Ureter (tissue), 1 donor: Measurements from ENCODE around the gene CUX1. TPM values are rescaled to one million over a fixed set of nuclear protein-coding genes. Genes with fewer than 3 reads are reported as not detected.
A peak's percentile ranks its signal among the peaks of the same experiment; 100 is the strongest.
"Not testable (repeated sequence)": the region's sequence is repeated elsewhere in the genome, so short reads cannot be mapped to it uniquely, and the experiment has no call there.

Source experiments
- DNase-seq: peaks from one replicate; pipeline ENCODE4 v3.0.0-alpha.2; 2020; ENCODE audit warnings: low spot score
- total RNA-seq: library from RNA; stranded (reverse); gene quantifications from one replicate; pipeline ENCODE4 v1.2.4, GENCODE V29; 2023
- donor health status: DM: yes; HTN: yes; CAD: no.

Gene CUX1
- total RNA-seq, 1 donor from 2014 or later, result 103 TPM

DNA sequence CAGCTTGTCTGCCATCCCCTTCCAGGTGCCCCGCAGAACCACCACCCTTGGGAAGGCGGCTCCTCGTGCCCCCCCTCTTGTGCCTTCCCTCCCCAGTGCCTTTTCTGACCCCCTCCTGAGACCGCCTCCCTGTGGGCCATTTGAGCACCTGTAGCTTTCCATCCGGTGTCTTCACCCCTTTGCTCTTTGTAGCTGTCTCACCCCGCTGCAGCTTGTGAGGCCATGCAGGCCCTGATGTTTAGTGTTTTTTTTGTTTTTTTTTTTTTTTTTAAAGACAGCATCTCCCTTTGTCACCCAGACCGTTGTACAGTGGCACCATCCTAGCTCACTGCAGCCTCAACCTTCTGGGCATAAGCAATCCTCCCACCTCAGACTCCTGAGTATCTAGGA lies 52.5 kb downstream of the CUX1 start:
- no peak for DNase-seq

DNA sequence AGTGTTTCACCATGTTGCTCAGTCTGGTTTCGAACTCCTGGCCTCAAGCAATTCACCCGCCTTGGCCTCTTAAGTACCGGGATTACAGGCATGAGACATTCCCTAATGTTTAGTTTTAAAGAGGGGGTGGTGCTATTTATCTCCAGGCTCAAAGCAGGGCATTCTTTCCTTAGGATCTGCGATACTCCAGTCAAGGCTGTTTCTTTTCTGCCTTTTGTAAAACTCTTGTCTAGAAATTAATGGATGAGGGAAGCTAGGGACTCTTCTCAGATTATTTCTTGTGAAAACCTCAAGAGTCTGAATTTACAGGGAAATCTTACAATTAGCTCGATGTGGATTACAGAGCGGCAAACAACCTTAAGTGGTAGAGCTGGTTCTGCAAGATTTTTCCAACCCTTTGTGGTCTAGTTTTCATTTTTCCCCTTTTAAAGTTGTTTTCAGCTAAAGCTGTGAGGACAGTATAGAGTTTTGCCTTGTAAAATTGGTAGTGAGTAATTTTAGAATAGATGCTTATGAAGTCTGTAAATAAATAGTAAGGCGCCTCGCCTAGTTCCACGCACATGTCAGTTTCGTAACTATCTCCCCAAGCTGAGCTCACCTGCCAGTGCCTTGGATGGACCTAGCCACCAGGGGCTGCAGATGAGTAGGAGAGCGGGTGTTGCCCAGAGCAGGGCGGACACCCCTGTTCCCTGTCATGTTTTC lies 53.1 kb downstream of the CUX1 start:
- DNase-seq, result no peak

DNA sequence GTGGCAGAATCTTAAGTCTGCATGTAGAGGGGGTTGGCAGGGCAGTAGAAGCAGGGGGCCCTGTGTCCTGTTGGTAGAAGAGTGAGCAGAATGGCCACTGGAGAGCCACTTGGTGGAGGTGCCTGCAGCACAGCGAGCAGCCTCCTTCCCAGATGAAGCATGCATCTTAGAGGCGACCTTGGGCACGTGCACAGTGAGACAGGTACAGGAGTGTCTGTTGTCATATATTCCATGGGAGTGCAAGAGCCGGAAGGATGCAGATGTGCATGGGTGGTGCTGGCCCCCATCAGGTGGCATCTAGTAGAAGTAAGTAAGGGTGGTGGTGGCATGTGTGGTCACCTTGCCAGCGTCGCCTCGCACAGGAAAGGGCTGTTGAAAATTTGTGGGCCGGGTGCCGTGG lies 53.9 kb downstream of the CUX1 start:
- DNase-seq, result no peak

DNA sequence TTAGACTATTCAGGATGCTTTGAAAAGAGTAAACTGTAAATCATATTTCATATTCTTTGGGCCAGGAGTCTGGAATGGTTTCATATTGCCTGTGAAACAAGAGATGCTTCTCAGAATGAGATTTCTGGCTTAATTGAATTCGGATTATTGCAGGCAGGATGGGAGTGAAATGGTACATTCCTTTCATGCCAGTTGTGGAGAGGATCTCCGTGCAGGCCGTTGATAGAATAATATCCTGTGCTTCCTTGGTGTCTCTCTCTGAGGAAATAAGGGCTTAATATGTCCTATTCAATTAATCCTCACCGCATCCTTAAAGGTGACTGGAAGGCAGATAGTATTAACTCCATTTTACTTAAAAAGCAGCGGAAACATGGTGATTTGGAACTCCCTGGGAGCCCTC lies 56.6 kb downstream of the CUX1 start:
- no peak for DNase-seq

DNA sequence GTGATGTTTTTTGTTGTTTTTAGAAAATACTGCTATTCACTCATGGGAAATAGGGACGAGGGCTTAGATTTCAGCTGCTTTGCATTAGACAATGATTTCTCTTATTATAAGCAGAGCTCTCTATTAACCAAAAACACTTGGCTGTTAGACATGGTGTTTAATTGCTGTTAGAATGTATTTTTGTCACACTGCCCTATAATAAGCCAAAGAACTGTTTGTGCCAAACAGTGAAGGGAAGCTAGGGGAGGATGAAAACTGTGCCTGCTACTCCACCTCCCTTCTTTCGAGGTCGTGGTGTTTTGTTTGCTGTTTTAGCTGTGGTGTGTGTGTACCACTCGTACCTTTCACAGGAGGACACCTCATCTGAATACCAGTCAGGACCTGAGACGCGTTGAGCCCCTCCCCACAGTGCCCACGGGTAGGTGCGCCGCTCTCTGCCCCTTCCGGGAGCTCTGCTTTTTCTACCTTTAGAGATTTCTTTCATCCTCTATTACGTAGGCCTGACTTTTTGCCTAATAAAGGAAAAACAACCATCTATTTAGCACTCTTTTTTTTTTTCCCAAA lies 57.9 kb downstream of the CUX1 start:
- DNase-seq, result no peak

GRCh38 chr7:101877882-101878591 lies 60.6 kb downstream of the CUX1 start:
- no peak for DNase-seq

- no peak for DNase-seq
These were observed 61.5 kb downstream of the CUX1 start for GRCh38 chr7:101878938-101879337.

DNA sequence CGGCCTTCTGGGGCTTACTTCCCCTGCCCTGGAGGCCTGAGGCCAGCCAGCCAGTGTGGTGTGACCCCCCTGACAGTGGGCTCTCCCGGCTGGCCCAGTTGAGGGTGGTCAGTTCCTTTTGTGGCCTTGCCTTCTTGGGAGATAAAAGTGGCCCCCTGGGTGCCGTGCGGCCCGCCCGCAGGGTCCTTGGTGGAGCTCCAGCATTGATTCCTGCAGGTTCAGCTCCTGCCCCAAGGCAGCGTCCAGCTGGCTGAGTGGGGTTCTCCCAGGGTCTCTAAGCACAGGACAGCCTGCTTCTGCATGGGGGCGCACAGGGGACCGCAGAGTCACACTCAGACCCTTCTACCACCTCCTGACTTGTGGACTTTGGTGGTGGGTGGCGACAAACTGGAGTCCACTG lies 62.1 kb downstream of the CUX1 start:
- DNase-seq, result no peak

DNA sequence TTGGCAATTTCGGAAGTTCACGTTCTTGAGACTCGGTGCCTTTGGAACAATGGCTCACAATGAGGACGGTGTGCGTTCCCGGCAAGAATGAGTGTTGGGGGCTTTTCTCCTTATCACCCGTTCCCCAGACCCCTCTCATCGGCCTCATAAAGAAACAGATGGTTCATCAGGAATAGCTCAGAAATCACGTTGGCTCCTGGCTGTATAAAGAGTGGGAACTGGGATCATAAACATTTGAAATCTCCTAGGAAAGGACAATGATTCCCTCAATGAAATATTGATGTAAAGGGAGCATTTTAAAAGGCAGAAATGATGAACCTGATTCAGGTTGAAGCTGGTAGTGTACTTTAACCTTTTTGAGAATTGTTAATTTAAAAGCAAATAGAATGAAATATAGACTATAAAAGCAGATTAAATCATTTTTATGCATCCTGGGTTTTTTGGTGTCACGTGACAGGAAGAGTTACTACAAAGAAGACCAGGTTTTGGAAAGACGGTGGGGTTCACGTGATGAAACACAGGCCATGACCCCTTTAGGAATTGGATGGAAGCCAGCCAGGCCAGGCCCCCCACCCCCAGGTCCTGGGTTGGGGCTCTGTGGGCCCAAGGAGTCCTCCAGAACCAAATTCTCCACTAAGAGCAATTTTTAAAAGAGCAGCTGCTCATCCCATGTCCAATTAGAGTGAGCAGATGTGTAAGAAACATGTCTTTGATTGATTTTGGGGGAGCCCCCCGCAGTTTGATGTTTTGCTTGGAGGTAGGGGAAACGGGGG lies 63.0 kb downstream of the CUX1 start:
- no peak for DNase-seq

- DNase-seq, result no peak
These were observed 64.6 kb downstream of the CUX1 start for GRCh38 chr7:101882005-101882421.

GRCh38 chr7:101882595-101883564 lies 65.5 kb downstream of the CUX1 start:
- DNase-seq, result peak; percentile 90

- no peak for DNase-seq
These were observed 67.5 kb downstream of the CUX1 start for GRCh38 chr7:101884671-101885596.

DNA sequence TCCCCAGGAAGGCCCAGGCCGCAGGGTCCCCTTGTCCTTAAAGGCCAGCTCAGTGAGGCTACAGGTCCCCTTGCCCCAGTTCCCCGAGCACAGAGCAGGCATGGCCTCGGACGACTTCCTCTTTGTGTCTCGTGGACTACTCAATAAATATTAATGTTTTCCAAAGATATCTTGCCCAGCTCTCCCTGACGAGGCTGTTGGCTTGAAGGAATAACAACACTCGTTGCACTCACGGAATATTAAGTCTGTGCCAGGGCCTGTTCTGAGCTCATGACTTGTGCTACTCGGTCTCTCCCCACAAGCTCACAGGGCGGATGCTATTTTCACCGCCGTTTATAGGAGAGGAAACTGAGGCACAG lies 68.2 kb downstream of the CUX1 start:
- no peak for DNase-seq

DNA sequence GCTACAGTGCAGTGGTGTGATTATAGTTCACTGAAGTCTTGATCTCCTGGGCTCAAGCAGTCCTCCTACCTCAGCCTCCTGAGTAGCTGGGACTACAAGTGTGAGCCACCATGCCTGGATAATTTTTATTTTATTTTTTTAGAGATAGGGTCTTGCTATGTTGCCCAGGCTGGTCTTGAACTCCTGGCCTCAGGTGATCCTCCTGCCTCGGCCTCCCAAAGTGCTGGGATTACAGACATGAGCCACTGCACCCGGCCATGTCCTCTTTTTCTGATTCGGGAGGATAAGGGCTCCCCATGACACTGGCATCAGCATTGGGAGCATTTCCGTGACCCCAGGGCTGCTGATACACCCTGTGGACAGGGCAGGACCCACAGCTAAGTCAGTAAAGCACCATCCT lies 69.9 kb downstream of the CUX1 start:
- DNase-seq, result not testable (repeated sequence)

DNA sequence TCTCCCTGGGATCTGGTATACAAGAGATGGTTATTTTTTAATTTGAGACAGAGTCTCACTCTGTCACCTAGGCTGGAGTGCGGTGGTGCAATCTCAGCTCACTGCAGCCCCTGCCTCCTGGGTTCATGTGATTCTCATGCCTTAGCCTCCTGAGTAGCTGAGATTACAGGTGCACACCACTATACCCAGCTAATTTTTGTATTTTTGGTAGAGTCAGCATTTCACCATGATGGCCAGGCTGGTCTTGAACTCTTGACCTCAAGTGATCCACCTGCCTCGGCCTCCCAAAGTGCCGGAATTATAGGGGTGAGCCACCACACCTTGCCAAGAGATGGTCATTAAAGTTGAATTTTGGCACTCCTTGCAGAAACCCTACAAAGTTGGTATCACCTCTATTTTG lies 71.1 kb downstream of the CUX1 start:
- DNase-seq, result not testable (repeated sequence)

- no peak for DNase-seq
These were observed 73.5 kb downstream of the CUX1 start for GRCh38 chr7:101890749-101891523.

- no peak for DNase-seq
These were observed 74.7 kb downstream of the CUX1 start for GRCh38 chr7:101891936-101892640.

- no peak for DNase-seq
These were observed 76.1 kb downstream of the CUX1 start for GRCh38 chr7:101893341-101894082.
